Measurements from ENCODE around the gene APAF1. TPM values are rescaled to one million over a fixed set of nuclear protein-coding genes. Genes with fewer than 3 reads are reported as not detected.
"Not testable (repeated sequence)": the region's sequence is repeated elsewhere in the genome, so short reads cannot be mapped to it uniquely, and the experiment has no call there.

The APAF1 gene, protein sequence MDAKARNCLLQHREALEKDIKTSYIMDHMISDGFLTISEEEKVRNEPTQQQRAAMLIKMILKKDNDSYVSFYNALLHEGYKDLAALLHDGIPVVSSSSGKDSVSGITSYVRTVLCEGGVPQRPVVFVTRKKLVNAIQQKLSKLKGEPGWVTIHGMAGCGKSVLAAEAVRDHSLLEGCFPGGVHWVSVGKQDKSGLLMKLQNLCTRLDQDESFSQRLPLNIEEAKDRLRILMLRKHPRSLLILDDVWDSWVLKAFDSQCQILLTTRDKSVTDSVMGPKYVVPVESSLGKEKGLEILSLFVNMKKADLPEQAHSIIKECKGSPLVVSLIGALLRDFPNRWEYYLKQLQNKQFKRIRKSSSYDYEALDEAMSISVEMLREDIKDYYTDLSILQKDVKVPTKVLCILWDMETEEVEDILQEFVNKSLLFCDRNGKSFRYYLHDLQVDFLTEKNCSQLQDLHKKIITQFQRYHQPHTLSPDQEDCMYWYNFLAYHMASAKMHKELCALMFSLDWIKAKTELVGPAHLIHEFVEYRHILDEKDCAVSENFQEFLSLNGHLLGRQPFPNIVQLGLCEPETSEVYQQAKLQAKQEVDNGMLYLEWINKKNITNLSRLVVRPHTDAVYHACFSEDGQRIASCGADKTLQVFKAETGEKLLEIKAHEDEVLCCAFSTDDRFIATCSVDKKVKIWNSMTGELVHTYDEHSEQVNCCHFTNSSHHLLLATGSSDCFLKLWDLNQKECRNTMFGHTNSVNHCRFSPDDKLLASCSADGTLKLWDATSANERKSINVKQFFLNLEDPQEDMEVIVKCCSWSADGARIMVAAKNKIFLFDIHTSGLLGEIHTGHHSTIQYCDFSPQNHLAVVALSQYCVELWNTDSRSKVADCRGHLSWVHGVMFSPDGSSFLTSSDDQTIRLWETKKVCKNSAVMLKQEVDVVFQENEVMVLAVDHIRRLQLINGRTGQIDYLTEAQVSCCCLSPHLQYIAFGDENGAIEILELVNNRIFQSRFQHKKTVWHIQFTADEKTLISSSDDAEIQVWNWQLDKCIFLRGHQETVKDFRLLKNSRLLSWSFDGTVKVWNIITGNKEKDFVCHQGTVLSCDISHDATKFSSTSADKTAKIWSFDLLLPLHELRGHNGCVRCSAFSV (N-terminal part only)
- 10 to 100 TPM; 22.4 to 36.8 (median 30.2) TPM for polyA plus RNA-seq (ENCODE audit: insufficient read length in 10 of 10)
- long read RNA-seq, donor 1: 0 reads
- long read RNA-seq, donor 2: 0 reads
- long read RNA-seq, donor 3: 0 reads
- long read RNA-seq, donor 4: 0 reads
- long read RNA-seq, donor 5, partial matches to known transcripts: 0 of 1 reads
- long read RNA-seq, donor 5, other reads (novel, unspliced or antisense): 0 of 1 reads
- long read RNA-seq, donor 6: 0 reads
- long read RNA-seq, donor 7: 0 reads
- long read RNA-seq, donor 8, partial matches to known transcripts: 0 of 1 reads
- long read RNA-seq, donor 8, other reads (novel, unspliced or antisense): 0 of 1 reads
- long read RNA-seq, donor 9: 0 reads

DNA sequence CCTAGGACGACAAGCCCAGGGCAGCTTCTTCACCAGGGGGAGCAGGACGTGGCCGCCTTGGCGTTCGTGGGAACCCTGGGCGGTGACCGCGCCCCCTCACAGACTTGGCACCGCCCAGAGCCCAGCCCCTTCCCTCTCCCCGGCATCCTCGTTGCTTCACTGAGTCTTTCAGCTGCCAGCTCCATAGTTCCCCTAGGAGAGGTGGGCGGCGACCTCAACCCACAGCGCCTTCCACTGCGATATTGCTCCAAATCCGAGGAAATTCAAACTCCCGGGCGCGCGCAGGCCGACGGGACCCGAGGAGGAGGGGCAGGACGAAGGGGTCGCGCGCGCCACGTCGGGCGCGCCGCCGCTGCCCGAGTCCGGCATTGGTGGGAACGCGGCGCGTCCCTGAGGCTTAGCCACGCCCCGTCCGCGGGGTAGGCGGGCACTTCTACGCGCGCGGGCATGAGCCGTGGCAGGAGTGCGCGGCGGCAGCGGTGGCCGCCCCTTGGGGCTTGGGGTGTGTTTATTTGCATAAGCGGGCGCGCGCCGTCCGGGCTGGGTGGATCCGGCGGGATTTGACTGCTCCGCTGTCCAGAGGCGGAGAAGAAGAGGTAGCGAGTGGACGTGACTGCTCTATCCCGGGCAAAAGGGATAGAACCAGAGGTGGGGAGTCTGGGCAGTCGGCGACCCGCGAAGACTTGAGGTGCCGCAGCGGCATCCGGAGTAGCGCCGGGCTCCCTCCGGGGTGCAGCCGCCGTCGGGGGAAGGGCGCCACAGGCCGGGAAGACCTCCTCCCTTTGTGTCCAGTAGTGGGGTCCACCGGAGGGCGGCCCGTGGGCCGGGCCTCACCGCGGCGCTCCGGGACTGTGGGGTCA is at the start of gene APAF1, which contains the start of gene IKBIP:
TSS of gene APAF1 (plus strand) at position 579 of the 860 bp plus-strand sequence. CDS start 3,070 bp downstream, outside the sequence.
TSS of gene IKBIP (minus strand) at position 77 of the 860 bp plus-strand sequence. CDS start 87 bp downstream, outside the sequence.
- peak; percentile 97 to 99 (median 98) for DNase-seq

DNA sequence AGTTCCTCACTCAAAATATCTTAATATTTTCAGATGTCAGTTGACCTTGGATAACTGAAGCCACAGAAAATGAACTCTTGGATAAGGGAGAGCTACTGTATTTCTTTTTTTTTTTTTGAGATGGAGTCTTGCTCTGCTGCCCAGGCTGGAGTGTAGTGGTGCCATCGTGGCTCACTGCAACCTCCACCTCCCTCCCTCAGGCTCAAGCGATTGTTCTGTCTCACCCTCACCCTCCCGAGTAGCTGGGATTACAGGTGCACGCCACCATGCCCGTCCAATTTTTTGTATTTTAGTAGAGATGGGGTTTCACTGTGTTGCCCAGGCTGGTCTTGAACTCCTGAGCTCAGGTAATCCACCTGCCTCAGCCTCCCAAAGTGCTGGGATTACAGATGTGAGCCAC is 47.8 kb upstream of the APAF1 start:
- not testable (repeated sequence) for DNase-seq

DNA sequence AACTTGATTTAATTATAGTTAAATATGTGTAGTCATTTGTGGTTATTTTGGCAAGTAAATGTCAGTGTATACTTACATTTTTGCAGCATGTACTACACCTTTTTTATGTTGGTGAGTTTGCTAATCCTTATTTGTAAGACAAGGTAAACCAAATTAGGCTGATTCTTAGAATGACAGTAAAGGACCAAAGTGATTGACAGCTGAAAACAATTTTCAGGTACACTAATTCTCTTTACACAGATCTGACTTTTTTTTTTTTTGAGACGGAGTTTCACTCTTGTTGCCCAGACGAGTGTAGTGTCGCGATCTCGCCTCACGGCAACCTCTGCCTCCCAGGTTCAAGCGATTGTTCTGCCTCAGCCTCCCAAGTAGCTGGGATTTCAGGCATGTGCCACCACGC is 43.2 kb upstream of the APAF1 start:
- no peak for DNase-seq

DNA sequence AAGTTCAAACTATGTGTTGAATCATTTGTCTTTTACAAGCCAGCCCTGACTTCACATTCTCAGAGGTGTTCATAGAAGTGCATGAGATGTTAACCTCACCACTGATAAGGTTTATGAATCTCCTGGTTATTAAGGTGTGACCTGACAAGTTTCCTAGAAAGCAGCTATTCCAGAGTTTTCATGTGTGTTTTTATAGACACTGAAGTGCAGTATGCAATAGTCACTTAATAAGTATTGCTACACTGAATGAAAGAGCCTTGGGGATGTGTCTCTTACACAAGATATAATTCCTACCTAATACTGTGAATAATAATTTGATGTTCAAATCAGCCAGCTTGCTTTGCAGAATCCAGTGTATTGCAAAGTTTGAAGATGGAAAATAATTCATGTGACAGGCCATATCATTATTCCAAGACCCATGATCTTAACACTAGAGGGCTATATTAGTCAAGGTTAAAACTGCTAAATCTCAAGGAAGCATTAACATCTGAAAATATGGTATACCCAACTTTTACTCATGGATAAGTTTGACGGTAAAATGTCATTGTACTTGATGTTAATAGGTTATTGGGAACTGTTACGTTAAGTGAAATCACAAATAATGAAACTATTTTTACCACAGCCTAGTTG is 38.6 kb upstream of the APAF1 start:
- no peak for DNase-seq

DNA sequence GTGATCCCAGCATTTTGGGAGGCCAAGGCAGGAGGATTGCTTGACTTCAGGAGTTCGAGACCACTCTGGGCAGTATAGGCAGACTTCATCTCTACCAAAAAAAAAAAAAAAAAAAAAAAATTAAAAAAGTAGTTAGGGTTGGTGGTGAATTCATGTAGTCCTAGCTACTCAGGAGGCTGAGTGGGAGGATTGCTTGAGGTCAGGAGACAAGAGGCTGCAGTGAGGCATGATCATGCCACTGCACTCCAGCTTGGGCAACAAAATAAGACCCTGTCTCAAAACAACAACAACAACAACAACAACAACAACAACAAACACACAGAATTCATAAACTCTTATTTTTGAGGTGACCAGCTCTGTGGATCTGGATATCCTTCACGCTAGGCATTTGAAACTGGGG is 34.5 kb upstream of the APAF1 start:
- DNase-seq: no peak

DNA sequence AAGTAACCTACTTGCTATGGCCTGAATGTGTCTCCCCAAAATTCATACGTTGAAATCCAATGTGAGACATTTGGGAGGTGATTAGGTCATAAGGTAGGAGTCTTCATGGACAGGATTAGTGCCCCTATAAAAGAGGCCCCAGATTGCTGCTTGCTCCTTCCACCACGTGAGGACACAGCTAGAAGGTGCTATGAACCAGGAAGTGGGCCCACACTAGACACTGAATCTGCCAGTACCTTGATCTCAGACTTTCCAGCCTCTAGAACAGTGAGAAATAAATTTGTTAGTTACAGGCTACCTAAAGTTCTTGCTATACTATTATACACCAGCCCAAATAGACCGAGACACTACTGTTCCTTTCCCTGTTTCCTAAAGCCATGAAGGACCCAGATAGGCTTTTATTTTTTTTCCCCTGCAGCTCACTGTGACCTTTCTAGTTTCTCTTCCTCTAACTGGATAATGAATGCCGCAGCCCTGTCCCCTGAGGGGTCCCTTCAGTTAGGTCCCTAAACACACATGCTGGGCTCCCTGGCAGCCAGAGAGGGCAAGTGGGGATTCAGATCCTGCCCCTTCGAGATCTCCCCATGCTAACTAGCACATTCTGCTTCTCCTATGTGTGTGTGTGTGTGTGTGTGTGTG is 32.3 kb upstream of the APAF1 start:
- DNase-seq: peak in 1 of 3 donors; percentile 34

DNA sequence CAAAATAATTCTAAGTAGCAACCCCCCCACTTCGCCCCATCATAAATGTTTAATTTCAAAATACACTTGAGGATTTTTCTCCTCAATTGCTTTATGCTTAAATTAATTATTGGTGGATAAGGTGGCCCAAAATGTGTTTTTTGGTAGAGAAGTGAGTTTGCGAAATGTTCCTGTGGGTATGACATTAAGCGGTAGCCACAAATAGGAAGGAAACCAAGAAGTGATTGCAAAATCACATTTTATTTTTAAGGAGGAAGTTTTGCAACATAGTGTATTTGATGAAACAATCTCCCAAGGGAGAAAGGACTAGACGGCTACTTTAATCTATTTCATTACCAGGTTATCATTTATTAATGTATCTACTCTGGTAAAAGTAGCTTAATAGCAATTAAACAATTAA is 26.1 kb upstream of the APAF1 start:
- peak in 1 of 3 donors; percentile 18 for DNase-seq

DNA sequence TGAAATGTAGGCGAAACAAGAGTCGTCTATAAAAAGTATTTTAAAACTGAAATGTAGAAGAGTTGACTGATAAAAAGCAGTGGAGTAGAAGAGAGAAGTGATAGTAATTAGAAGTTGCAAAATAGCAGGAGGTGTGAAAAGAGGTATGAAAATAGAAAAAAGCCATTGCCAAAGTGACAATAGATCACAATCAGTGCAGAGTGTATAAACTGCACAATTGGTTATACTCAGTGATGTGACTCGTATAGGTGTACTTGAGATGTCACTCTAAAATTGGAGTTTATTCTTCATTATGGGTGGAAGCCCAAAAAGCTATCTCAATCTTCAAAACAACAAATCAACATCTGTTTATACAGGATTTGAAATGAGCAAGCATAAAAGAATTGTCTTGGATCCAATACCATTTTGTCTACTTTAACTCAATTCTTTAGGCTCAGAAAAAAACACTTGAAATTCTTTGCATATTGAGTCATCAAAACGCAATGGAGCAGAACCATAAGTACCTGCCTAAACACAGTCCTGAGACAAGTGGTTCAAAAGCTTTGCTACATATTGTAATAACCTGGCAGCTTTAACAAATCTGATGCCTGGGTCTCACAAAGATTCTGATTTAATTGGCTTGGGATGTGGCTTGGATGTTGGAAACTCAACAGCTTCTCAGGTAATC is 9.3 kb upstream of the APAF1 start:
- DNase-seq: no peak

DNA sequence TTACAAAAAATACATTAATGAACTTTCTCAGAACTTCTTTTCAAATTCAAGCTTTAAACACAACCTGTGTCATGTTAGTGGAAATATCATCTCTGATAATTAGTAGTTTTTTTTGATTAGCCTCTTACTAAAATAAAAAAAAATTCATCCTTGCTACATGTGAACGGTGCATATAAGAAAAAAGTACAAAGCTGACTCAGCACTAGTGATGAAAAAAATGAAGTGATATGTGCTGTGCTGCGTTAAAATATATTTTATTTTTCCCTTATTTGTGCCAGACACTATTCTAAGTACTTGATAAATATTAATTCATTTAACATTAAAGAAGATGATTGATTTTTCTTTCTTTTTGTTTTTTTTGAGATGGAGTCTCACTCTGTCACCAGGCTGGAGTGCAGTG is 8.0 kb upstream of the APAF1 start:
- no peak for DNase-seq

DNA sequence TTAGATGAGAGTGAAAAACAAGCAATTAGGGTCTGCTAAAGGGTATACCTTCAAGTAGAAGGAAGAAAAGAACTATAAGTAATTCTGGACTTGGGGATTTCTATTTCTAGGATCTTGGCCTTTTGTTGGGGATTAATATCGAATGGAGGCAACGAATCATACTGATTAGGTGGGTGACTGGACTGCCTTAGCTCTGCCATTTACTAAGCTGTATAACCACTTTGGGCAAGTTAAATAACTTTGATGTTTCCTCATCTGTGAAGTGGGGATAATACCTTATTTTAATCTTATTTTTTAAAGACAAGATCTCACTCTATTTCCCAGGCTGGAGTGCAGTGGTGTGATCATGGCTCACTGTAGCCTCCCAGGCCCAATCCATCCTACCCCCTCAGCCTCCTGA is 7.1 kb upstream of the APAF1 start:
- DNase-seq: no peak

DNA sequence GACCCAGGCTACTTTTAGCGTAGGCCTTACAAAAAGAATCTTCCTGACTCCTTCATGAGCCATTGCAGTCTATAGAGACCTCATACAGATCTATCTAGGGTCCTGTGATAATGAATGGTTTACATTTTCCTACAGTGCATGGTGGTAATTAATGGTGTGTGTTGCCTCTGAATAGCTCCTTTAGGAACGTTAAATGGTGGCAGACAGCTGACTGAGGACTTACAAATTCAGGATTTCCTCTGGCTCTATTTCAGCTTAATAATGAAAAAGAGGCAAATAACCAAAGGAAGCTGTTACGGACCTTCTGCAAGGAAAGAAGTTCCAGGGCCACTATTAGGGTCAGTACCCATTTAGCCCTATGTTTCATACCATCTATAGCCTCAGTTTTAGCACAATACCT is 5.6 kb upstream of the APAF1 start:
- DNase-seq: no peak

DNA sequence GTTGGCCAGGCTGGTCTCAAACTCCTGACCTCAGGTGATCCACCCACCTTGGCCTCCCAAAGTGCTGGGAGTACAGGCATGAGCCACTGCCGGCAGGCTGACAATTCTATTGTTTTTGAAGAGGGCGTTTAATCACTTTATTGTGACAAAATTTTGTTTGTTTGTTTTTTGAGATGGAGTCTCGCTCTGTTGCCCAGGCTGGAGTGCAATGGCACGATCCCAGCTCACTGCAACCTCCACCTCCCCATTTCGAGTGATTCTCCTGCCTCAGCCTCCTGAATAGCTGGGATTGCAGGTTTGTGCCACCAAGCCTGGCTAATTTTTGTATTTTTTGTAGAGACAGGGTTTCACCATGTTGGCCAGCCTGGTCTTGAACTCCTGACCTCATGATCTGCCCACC is 2.3 kb upstream of the APAF1 start:
- not testable (repeated sequence) for DNase-seq

DNA sequence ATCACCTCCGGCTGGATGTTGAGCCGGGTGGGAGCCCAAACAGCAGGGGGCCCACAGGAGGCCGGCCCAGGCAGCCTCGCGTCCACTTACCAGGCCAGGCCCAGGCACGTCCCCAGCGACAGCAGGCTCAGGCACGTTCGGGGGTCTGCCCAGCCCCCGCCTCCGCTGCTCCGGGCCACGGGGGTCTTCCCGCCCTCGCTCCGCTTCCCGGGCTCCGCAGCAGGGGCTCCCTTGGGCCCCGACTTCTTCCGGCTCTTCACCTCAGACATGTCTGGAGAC is 718 bp upstream of the APAF1 start:
- DNase-seq: peak in 1 of 3 donors; percentile 54

DNA sequence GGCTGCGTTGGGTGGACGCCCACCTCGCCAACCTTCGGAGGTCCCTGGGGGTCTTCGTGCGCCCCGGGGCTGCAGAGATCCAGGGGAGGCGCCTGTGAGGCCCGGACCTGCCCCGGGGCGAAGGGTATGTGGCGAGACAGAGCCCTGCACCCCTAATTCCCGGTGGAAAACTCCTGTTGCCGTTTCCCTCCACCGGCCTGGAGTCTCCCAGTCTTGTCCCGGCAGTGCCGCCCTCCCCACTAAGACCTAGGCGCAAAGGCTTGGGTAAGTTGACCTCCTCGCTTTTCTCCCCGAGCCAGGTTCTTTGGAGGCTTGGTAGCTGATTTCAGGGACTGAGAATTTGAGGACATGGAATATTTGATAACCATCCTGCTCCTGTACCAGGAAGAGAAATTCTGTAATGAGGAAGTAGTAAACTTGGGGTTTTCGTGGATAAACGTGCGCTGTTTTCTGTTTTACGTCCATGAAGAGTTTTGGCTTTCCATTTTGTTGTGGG is 530 bp downstream of the APAF1 start:
- DNase-seq: peak in 2 of 3 donors; percentile 31 to 76

DNA sequence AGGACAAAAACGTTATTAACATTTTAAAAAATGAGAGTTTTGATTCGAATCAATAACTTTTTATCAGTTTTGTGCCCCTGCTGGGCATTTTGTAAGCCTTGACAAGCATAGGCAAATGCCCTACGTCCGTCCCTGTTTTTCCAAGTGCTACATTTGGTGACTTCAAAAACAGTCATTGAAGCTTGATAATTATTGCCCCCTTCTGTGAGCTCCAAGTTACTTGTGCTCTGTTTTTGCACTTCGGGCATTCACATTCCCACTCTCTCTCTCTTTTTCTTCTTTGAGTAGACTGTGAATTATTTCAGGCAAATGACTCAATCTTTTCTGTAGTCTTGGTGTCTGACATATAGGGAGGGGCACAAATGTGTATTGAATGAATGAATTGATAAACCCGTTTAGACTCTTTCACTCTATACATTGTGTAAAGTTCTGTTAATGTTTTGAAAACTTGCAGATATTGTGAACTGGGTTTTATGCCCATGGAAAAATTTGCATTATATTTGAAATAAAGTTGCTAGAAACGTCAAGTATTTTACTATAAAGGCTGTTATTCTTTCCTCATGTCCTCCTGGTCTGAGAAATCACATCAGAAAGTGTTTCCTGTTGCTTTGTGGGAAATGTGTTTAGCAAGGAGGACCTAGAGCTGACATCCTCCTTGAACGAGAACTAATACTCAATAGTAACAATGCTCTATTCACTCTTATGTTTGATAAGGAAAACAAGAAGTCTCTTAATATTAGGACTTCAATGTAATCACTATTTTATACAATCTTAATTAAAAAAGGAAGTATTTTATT is 1.4 kb downstream of the APAF1 start:
- DNase-seq: peak in 2 of 3 donors; percentile 19 to 27

DNA sequence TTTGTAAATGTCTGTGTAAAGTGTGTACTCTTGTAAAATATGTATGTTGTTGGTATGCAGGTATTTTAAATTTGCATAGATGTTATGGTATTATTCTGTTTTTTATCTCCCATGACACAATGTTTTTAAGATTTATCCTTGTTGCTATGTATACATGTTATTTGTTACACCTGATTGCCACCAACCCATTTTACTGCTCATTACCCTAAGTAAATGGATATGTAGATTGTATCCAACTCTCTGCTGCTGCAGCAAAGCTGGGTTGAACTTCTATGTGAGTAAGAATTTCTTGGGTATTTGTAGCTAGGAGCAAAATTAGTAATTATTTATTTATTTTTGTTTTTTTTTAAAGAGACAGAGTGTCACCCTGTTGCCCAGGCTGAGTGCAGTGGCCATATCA is 6.2 kb downstream of the APAF1 start:
- DNase-seq: no peak

DNA sequence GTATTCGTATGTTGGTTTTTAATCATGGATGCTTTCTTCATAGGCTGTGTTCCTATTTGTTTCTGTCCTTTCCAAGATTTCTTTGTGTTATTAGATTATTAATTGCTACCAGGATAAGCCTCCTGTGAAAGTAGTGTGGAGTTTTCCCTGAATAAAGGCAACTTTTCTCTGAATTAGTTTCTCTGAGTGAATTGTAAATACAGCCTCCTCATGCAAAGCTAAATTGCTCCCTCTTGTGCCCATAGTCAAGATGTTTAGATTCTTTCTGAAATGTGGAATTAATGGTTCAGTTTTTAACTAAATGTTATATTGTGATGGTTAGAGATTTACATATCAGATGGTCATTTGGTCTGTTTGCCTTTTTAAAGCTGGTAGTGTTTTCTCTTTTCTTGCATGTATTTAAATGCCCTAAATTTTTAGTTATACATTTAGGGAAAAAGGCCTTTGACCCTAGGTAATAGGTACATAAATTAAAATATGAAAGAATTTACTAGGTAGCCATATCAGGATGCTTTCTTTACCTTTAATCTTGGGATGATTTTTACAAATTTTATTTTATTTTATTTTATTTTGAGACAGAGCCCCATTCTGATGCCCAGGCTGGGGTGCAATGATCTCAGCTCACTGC is 8.9 kb downstream of the APAF1 start:
- peak; percentile 40 to 75 (median 52) for DNase-seq
